ENCODE data around the gene TIA1. TPM values are rescaled to one million over a fixed set of nuclear protein-coding genes. Genes with fewer than 3 reads are reported as not detected.

TIA1 gene
- total RNA-seq, 1 experiment from 2014 or later, result 150 TPM

GRCh38 chr2:70182689-70183088, 65.7 kb downstream of the TIA1 start:
- no peak for TF ChIP-seq NFYB (CRISPR knock-in tag; conservative IDR thresholded peaks at IDR 0.05; ENCODE audit: low read depth)
- no peak for TF ChIP-seq TCF7 (CRISPR knock-in tag; IDR thresholded peaks at IDR 0.05; ENCODE audit: low read depth)
- TF ChIP-seq FOXK1 (CRISPR knock-in tag; IDR thresholded peaks at IDR 0.05), result no peak
- TF ChIP-seq ZBTB21 (CRISPR knock-in tag; IDR thresholded peaks at IDR 0.05; ENCODE audit: borderline replicate concordance), result no peak
- no peak for TF ChIP-seq NR1H2 (CRISPR knock-in tag; IDR thresholded peaks at IDR 0.05)
- no peak for TF ChIP-seq USF2 (CRISPR knock-in tag; IDR thresholded peaks at IDR 0.05)
- no peak for TF ChIP-seq FOXP4 (CRISPR knock-in tag; IDR thresholded peaks at IDR 0.05)
- no peak for TF ChIP-seq NFE2L1 (CRISPR knock-in tag; IDR thresholded peaks at IDR 0.05)
- no peak for TF ChIP-seq ZNF219 (CRISPR knock-in tag; IDR thresholded peaks at IDR 0.05; ENCODE audit: borderline replicate concordance)
- TF ChIP-seq FOXJ3 (CRISPR knock-in tag; IDR thresholded peaks at IDR 0.05; ENCODE audit: borderline replicate concordance), result no peak
- TF ChIP-seq JAZF1 (CRISPR knock-in tag; IDR thresholded peaks at IDR 0.05), result no peak
- no peak for TF ChIP-seq ZNF396 (CRISPR knock-in tag; IDR thresholded peaks at IDR 0.05; ENCODE audit: borderline replicate concordance)
- no peak for TF ChIP-seq GTF2I (CRISPR knock-in tag; conservative IDR thresholded peaks at IDR 0.05)
- no peak for TF ChIP-seq MAX (CRISPR knock-in tag; IDR thresholded peaks at IDR 0.05)
- no peak for TF ChIP-seq PRDM15 (CRISPR knock-in tag; IDR thresholded peaks at IDR 0.05)
- no peak for TF ChIP-seq MYBL2 (CRISPR knock-in tag; IDR thresholded peaks at IDR 0.05)
- no peak for TF ChIP-seq EMX1 (CRISPR knock-in tag; IDR thresholded peaks at IDR 0.05)
- no peak for TF ChIP-seq ZNF121 (CRISPR knock-in tag; IDR thresholded peaks at IDR 0.05)
- CTCF ChIA-PET, result interaction anchor here (2.5 kb wide), 1 partner anchor 112 kb away, joined by 5 read pairs; no protein-coding TSS in a partner anchor
- POLR2A ChIA-PET, result no interaction called here
- Mint-ChIP-seq H3K36me3 (peaks cover 14% of the 10 kb centered on the region), H3K4me1 (no peaks in the 10 kb centered on the region), H3K27ac (peak overlapping the region; percentile 63; the same call in 1 of the 2 replicates), H3K27me3 (ENCODE audit: low read depth) (no peaks in the 10 kb centered on the region), H3K4me3 (no peak overlapping the region), H3K9me3 (no peaks in the 10 kb centered on the region)
- ATAC-seq (no peak), DNase-seq (ENCODE audit: low spot score) (no peak)

GRCh38 chr2:70181363-70181956, 67.0 kb downstream of the TIA1 start:
- H3K9me3 Mint-ChIP-seq, result no peaks in the 10 kb centered on the region
- DNase-seq (ENCODE audit: low spot score) (no peak), ATAC-seq (no peak)
- POLR2A ChIA-PET, result interaction anchor here (0.6 kb wide), 1 partner anchor 15 kb away, joined by 4 read pairs; no protein-coding TSS in a partner anchor
- peaks cover 19% of the 10 kb centered on the region for H3K36me3 Mint-ChIP-seq
- no peaks in the 10 kb centered on the region for H3K27me3 Mint-ChIP-seq (ENCODE audit: low read depth)
- no peaks in the 10 kb centered on the region for H3K4me1 Mint-ChIP-seq
- CTCF ChIA-PET, result interaction anchor here (2.5 kb wide), 1 partner anchor 111 kb away, joined by 5 read pairs; no protein-coding TSS in a partner anchor
- H3K27ac Mint-ChIP-seq, result no peak overlapping the region
- H3K4me3 Mint-ChIP-seq, result no peak overlapping the region
- no peak for TF ChIP-seq JUN (CRISPR knock-in tag; IDR thresholded peaks at IDR 0.05)
- no peak for TF ChIP-seq RORB (CRISPR knock-in tag; IDR thresholded peaks at IDR 0.05)
- TF ChIP-seq HMGA2 (CRISPR knock-in tag; IDR thresholded peaks at IDR 0.05), result no peak
- TF ChIP-seq CTCF (IDR thresholded peaks at IDR 0.05), result no peak
- no peak for TF ChIP-seq STAT6 (CRISPR knock-in tag; conservative IDR thresholded peaks at IDR 0.05; ENCODE audit: low read depth)
- TF ChIP-seq TP53 (CRISPR knock-in tag; IDR thresholded peaks at IDR 0.05), result no peak
- TF ChIP-seq ETV6 (CRISPR knock-in tag; IDR thresholded peaks at IDR 0.05), result no peak
- no peak for TF ChIP-seq ZMAT4 (CRISPR knock-in tag; IDR thresholded peaks at IDR 0.05)

Measured in WTC11 (cell line).